GM21447 (cell line): ENCODE data around the gene ADGRL2.

Experiments used
- ATAC-seq: cut with Tn5 transposase; IDR thresholded peaks from one replicate; pipeline ENCODE4 v1.9.1; 2021; ENCODE audit not compliant: unreplicated experiment

Gene ADGRL2

GRCh38 chr1:81805537-81806431 lies 5.0 kb downstream of the ADGRL2 start:
- no peak for ATAC-seq

- ATAC-seq = no peak
These were observed 5.7 kb downstream of the ADGRL2 start for GRCh38 chr1:81806432-81806770.

DNA sequence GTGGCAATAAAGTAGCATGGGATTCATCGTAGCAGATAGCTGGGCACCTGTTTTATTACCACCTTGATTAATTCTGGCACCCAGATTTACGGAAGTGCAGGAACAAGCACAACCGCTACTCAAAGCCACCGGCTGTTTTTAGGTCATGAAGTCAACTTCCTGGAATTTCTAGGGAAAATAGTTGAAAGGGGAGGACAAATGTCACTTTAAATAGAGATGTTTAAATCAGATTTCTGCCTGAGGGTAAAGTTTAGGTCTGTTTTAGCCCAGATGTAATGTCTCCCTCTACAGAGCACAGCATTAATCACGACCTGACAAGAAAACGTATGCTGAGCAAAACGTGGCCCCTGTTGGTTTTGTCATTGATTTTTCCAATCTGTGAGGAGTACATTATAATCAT lies 8.0 kb downstream of the ADGRL2 start:
- ATAC-seq = no peak

GRCh38 chr1:81809808-81810207 lies 9.1 kb downstream of the ADGRL2 start:
- no peak for ATAC-seq

GRCh38 chr1:81811757-81812371 lies 11.1 kb downstream of the ADGRL2 start:
- ATAC-seq = no peak

GRCh38 chr1:81812712-81813111 lies 12.0 kb downstream of the ADGRL2 start:
- ATAC-seq = no peak

GRCh38 chr1:81813691-81814090 lies 13.0 kb downstream of the ADGRL2 start:
- ATAC-seq = no peak

GRCh38 chr1:81819613-81820012 lies 18.9 kb downstream of the ADGRL2 start:
- ATAC-seq = no peak

DNA sequence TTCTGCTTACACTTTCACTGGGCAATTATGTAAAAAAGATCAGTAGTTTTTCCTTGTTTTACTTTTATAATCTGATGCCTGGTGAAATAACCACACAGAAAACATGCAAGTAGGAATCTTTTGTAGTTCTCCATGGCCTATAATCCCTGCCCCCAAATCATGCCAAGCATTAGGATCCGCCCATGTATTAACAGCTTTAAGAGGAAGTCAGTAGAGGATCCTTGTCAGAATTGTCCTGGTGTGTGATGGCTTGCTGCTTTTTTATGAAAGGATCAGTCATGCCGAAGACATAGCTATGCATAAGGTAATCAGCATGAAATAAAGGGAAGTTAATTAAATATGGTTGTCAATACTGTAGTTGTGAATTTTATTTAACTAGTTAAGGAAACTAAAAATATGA lies 20.0 kb downstream of the ADGRL2 start:
- no peak for ATAC-seq

GRCh38 chr1:81823082-81823481 lies 22.3 kb downstream of the ADGRL2 start:
- no peak for ATAC-seq

DNA sequence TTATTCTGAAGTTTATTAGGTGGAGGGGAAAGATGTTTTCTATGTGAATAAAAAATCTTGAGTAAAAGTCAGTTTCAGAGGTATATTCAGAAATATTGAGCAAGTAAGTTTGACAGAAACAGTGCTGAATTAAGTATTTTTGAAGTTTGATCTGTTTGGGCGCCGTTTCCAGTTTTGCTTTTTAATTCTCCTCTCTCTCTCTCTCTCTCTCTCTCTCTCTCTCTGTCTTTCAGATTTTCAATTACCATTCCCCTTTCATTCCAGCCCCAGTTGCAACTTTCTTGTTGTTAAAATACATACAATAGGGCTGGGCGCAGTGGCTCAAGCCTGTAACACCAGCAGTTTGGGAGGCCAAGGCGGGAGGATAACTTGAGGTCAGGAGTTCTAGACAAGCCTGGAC lies 24.0 kb downstream of the ADGRL2 start:
- no peak for ATAC-seq

DNA sequence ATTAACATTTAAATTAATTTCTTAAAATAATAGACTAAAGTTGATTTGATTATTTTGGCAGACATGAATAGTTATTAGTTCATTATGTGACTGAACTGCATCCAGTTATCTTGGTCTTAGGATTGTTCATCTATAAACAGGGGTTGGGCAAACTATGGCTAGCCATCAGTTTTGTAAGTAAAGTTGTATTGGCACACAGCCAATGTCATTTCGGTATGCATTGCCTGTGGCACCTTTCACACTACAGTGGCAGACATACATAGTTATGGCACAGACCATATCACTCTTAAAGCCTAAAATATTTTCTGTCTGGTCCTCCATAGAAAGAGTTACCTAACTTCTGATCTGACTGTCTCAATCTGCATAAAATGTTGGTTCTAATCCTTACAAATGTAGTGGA lies 27.2 kb downstream of the ADGRL2 start:
- ATAC-seq = no peak

GRCh38 chr1:81832573-81832972 lies 31.8 kb downstream of the ADGRL2 start:
- ATAC-seq = no peak

GRCh38 chr1:81833722-81834121 lies 33.0 kb downstream of the ADGRL2 start:
- no peak for ATAC-seq

DNA sequence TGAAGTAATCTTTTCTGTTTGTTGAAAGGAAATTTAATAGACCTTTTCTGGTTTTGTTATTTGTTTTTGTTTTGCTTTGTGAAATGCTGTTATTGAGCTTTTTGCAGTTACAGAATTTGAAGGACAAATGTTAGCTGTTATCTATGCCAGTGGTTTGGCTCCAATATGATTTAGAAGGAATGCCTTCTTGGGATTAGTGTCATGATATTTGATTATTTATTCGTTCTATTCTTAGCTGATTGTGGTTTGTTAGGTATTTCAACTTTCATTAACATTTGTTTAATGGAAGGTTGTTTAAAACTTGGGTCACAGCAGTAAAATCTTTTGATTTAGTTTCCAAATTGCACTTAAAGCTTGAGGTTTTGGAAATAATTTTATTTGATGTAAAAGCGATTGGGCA lies 33.5 kb downstream of the ADGRL2 start:
- ATAC-seq = no peak

DNA sequence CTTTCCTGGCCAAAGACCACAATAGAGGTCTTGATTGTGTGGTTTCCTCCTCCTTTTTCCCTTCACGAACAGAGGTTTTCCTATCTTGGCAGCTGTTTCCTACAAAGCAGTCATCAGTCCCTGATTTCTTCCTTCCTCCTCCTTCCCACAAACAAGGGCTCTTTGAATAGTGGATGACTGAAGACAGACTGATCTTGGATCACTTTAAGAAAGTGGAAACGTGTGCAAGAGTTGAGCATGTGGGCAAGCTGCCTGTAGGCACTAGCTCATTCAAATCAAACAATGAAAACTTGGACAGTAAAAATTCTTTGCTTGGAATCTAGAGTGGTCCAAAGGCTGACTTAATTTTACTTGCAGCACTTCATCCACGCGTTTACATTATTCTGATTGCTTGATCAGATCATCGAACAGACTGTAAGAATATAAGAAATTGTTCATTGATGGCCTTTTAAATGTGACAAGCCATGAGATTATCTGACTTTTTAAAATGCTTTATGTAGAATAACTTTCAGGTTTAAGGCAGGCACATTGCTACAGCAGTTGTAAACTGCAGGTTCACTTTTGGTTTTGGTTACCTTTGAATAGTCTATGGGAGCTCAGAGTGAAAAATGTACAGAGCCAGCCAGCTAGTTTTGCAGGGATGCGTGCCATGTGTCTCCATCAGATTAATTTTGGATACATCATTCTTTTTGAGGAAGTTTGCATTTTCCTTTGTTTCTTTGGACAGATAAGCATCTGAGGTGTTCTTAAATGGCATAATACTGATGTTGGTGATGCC lies 34.4 kb downstream of the ADGRL2 start:
- no peak for ATAC-seq

GRCh38 chr1:81836007-81836626 lies 35.4 kb downstream of the ADGRL2 start:
- ATAC-seq = no peak

DNA sequence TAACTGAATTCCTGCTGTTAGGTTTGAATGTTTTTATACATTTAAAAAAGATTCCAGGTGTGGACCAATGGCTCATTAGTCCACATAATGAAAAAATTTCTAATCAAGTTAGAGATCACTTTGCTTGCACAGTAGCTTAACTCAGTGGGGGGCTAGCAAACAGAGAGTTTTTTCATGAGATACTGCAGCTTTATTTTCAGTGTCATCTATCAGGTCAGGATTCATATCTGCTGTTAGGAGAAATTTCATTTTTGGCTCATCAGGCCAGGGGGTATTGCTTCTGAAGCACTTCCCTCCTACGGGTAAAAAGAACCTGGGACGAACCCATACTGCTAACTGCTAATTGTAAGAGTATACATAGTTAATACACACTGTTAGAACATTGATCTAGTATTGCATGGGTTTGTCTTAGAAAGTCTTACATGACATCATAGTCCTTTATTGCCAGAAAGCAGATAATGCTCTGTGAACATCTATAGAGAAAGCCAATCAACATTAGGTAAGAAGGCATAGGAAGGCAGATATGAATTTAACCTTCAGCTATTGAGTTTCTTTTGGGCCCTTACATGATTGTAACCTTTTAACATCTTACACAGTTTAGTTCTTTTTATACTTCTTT lies 38.0 kb downstream of the ADGRL2 start:
- no peak for ATAC-seq

GRCh38 chr1:81840805-81841204 lies 40.1 kb downstream of the ADGRL2 start:
- no peak for ATAC-seq

GRCh38 chr1:81841795-81842194 lies 41.1 kb downstream of the ADGRL2 start:
- no peak for ATAC-seq

DNA sequence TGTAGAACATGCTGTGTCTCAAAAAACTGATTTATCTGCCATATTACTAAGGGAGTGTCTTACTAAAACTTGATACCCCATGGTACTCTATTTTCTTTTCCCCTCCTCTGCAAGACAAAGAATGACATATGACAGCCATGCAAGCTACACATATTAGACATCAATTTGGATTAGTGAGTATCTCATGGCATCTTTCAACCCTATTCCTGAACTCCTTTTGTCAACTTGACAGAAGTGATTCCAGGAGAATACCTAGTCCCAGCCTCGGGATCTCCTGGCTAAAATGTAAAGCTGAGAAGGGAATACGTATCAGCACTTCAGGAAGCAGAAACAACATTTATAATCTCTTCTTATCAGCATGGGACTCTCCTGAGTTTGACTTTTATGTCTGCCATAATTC lies 43.7 kb downstream of the ADGRL2 start:
- ATAC-seq = no peak
